Esophagus squamous epithelium (tissue), 5 donors: ENCODE measurements around the gene KLLN. TPM values are rescaled to one million over a fixed set of nuclear protein-coding genes. Genes with fewer than 3 reads are reported as not detected.

Experiments
- DNase-seq: peaks from one replicate; lab custom pipeline; 2025; lab: John Stamatoyannopoulos, UW
- H3K27ac ChIP-seq, 4 donors: fragments of 200-600 bp; sonication (generic); one replicate each; pipeline ENCODE4 v1.5.1; 2016 to 2019; ENCODE audit warnings: mild to moderate bottlenecking in 1 of 4
- H3K27me3 ChIP-seq, 4 donors: fragments of 200-600 bp; sonication (generic); 1 replicate in 3 of 4; 2 replicates in 1 of 4; pipeline versions ENCODE4 v1.5.1 to v1.6.0; 2017 to 2021; ENCODE audit warnings: antibody characterized with exemption in 1 of 4
- H3K36me3 ChIP-seq, 3 donors: fragments of 200-600 bp; sonication (generic); one replicate each; pipeline ENCODE4 v1.5.1; 2016 to 2019
- H3K4me1 ChIP-seq, 3 donors: fragments of 200-600 bp; sonication (generic); one replicate each; pipeline ENCODE4 v1.5.1; 2017 to 2019
- H3K4me3 ChIP-seq, 4 donors: fragments of 200-600 bp; sonication (generic); 1 replicate in 3 of 4; 2 replicates in 1 of 4; pipeline ENCODE4 v1.5.1; 2016 to 2019; ENCODE audit warnings: mild to moderate bottlenecking in 2 of 4, moderate library complexity in 1 of 4
- H3K9me3 ChIP-seq, 3 donors: fragments of 200-600 bp; sonication (generic); one replicate each; pipeline ENCODE4 v1.5.1; 2016 to 2019
- POLR2A ChIP-seq, 4 donors: fragments of 450-650 bp; IDR thresholded peaks; one replicate each; pipeline ENCODE4 v1.6.1; 2017; ENCODE audit warnings: antibody characterized with exemption in 4 of 4, mild to moderate bottlenecking in 4 of 4, moderate library complexity in 3 of 4
- WGBS, 2 donors: methylation state at CpG; one replicate each; pipeline ENCODE4 v1.1.5; 2018; 5-methylcytosine and 5-hydroxymethylcytosine counted together
- intact Hi-C: fragments of 100-400 bp; cut with DNase I; formaldehyde crosslinking; loops from one replicate; pipeline ENCODE4 v1.15.0; 2022
- total RNA-seq, 4 donors: library from RNA; depleted of rRNA; stranded (reverse); fragments of >200 nt; gene quantifications; one replicate each; pipeline ENCODE4 v1.1.0, GENCODE V29; 2016
- TF ChIP-seq, protein P1 (sequence below), 6 experiments: fragments of 450-650 bp in 4 of 6; fragments of 200-600 bp in 2 of 6; sonication (generic) in 2 of 6; IDR thresholded peaks; one replicate each; pipeline ENCODE4 v1.5.1; 2016 to 2019; ENCODE audit warnings: antibody characterized with exemption in 6 of 6, mild to moderate bottlenecking in 4 of 6, moderate library complexity in 4 of 6
- donor health status: DM: yes; HTN: yes; CAD: no.

The KLLN gene
- total RNA-seq, 4 donors from 2014 or later, result 0.11 to 0.91 (median 0.40) TPM

DNA sequence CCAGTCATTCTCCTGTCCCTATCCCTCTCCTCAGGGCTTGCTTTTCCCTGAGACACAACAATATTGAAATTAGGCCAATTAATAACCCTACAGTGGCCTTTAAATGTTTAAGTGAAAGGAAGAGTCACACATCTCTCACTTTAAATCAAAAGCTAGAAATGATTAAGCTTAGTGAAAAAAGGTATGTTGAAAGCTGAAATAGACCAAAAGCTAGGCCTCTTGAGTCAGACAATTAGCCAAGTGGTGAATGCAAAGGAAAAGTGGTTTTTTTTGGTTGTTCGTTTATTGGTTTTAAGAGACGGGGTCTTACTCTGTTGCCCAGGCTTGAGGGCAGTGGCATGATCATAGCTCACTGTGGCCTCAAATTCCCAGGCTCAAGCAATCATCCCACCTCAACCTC, 35.7 kb downstream of the KLLN start:
- Histone ChIP-seq H3K27me3 (no peaks in the 10 kb centered on the region), H3K9me3 (no peaks in the 10 kb centered on the region), H3K36me3 (no peaks in the 10 kb centered on the region), H3K4me1 (no peaks in the 10 kb centered on the region), H3K4me3 (no peak overlapping the region), H3K27ac (no peak overlapping the region)
- no peak for DNase-seq
- intact Hi-C loops, result no loop called here
- TF ChIP-seq, protein P1, sequence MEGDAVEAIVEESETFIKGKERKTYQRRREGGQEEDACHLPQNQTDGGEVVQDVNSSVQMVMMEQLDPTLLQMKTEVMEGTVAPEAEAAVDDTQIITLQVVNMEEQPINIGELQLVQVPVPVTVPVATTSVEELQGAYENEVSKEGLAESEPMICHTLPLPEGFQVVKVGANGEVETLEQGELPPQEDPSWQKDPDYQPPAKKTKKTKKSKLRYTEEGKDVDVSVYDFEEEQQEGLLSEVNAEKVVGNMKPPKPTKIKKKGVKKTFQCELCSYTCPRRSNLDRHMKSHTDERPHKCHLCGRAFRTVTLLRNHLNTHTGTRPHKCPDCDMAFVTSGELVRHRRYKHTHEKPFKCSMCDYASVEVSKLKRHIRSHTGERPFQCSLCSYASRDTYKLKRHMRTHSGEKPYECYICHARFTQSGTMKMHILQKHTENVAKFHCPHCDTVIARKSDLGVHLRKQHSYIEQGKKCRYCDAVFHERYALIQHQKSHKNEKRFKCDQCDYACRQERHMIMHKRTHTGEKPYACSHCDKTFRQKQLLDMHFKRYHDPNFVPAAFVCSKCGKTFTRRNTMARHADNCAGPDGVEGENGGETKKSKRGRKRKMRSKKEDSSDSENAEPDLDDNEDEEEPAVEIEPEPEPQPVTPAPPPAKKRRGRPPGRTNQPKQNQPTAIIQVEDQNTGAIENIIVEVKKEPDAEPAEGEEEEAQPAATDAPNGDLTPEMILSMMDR (IDR thresholded peaks at IDR 0.05), result no peak
- TF ChIP-seq POLR2A (IDR thresholded peaks at IDR 0.05), result no peak
- 88 to 89% methylated on average over 2 of the region's 2 CpGs for WGBS, 2 donors

DNA sequence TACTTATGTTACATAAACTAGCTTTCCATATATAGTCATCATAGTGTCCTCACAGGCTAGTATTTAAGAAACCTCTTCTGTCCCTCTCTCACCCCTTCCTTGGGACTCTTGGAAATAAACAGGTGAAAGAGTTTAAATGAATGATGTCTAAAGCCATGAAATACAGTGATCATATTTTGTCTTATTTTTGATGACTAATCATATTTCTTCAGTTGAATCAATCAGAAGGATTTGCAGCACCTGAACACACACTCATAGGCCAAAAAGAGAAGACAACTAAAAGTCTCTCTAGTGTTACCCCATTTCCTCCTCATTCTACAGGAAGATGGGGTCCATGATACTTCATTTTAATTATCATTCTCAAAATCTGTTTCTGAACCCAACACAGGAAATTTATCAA, 36.7 kb downstream of the KLLN start:
- Histone ChIP-seq H3K4me1 (no peaks in the 10 kb centered on the region), H3K4me3 (no peak overlapping the region), H3K27me3 (no peaks in the 10 kb centered on the region), H3K36me3 (no peaks in the 10 kb centered on the region), H3K9me3 (no peaks in the 10 kb centered on the region), H3K27ac (no peak overlapping the region)
- TF ChIP-seq POLR2A (IDR thresholded peaks at IDR 0.05), result no peak
- TF ChIP-seq, protein P1 (IDR thresholded peaks at IDR 0.05), result no peak
- DNase-seq, result no peak
- intact Hi-C loops, result no loop called here

DNA sequence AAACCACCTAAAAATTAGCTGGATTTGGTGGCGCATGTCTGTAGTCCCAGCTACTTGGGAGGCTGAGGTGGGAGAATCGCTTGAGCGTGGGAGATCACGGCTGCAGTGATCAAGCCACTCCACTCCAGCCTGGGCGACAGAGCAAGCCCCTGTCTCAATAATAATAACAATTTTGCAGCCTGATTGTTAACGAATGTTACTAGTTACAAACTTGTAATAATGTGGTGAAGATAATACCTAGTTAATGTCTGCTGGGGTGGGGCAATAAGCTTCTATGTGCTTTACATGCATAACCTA, 44.1 kb downstream of the KLLN start:
- H3K4me1 ChIP-seq, result peaks cover 8 to 39% (median 18%) of the 10 kb centered on the region in 3 donors
- H3K36me3 ChIP-seq, result peaks cover 0 to under 1% (median 0%) of the 10 kb centered on the region in 3 donors
- TF ChIP-seq, protein P1 (IDR thresholded peaks at IDR 0.05), result no peak
- TF ChIP-seq POLR2A (IDR thresholded peaks at IDR 0.05), result no peak
- H3K4me3 ChIP-seq, result no peak overlapping the region
- intact Hi-C loops, result no loop called here
- H3K27me3 ChIP-seq, result no peaks in the 10 kb centered on the region
- DNase-seq, result no peak
- 86 to 92% methylated on average over 6 of the region's 6 CpGs for WGBS, 2 donors
- H3K9me3 ChIP-seq, result no peaks in the 10 kb centered on the region
- no peak overlapping the region for H3K27ac ChIP-seq

DNA sequence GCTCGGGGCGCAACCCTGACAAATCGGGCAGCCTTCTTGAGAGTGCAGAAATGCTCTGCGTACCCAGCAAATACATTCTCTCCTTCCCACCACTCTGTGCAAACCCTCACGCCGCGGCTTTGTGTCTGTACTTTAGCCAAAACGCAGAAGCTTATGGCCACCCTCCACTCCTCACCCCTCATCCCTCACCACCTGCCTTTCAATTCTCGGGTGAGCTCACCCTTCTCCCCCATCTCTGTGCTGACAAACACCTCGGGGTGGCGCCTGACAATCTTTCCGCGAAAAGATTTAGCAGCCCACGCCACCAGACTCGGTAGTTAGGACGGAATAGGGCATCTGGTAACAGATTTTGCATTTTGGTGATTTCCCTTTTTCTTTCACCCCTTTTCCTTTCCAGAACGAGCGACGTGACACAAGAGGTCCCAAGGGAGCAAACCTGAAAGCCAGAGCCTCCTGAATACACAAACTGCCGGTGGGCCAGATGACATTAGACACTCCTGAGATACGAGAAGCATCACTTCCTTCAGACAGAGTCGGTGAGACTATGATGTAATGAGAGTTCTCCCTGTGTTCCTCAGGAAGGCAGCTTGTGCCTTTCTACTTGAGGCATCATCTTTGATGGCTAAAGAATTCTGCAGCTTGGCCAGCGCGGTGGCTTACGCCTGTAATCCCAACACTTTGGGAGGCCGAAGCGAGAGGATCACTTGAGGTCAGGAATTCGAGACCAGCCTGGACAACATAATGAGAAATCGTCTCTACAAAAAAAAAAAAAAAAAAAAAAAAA, 44.6 kb downstream of the KLLN start:
- TF ChIP-seq, protein P1 (IDR thresholded peaks at IDR 0.05), result no peak
- TF ChIP-seq POLR2A (IDR thresholded peaks at IDR 0.05), result peak in 1 of 4 donors; percentile 12
- peaks cover 0 to 5% (median 0%) of the 10 kb centered on the region in 3 donors for H3K36me3 ChIP-seq
- WGBS, 2 donors, result 0 to 12% methylated on average over 22 to 26 of the region's 29 CpGs

DNA sequence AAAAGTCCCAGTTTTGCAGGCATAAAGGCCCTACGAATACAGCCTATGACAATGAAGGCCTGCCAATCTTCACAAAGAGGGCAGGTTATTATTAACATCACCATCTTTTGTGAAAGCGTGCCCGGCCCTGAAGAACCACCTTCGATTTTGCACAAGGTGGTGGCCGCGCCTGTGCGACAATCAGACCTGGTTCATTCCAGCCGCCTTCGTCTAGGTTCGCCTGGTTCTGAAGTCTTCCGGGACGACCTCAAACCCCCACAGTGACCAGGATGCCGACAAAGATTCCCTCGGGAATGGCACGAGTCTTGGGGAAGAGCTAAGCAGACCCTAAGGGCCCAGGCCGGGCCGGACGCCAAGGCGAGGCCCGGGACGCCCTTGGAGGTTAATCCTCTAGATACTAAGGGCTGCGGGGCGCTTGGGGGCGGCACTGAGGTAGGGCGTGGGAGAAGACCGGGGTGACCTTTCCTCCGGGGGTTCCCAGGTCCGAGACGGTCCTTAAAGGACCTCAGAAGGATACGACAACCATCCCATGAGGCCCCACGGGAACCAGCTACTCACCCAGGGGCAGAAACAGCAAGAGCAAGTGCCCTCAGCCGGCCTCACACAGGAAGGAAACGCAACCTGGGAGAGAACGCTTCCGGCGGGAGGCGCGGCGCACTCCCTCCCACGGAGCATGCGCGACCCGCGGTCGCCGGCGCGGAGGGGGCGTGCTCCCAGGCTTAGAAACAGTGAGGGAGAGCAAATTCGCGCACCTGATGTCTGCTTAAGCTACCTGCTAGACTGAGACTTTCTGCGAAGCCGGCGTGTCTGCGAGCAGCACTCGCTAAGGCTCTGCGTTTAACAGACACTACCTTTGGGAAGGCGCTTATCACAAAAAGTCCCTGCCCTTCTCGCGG, 45.5 kb downstream of the KLLN start, which contains the start of gene ATAD1:
Gene ATAD1, minus strand, starts transcription at position 618 of the 896 bp plus-strand sequence. CDS start 3,627 bp downstream, outside the sequence.
- Histone ChIP-seq H3K27ac (peak within 1 kb of the TSS; percentile 89 to 97 (median 90)), H3K27me3 (no peaks in the 10 kb centered on the region), H3K4me1 (peaks cover 8 to 43% (median 18%) of the 10 kb centered on the region in 3 donors), H3K36me3 (peaks cover 0 to 11% (median 0%) of the 10 kb centered on the region in 3 donors), H3K4me3 (peak within 1 kb of the TSS; percentile 62 to 95 (median 74)), H3K9me3 (no peaks in the 10 kb centered on the region)
- peak; percentile 36 for DNase-seq
- intact Hi-C loops, result no loop called here
- 0 to 1% methylated on average over 24 to 31 of the region's 60 CpGs for WGBS, 2 donors
- peak in 1 of 4 donors; percentile 78 for TF ChIP-seq POLR2A (IDR thresholded peaks at IDR 0.05)
- TF ChIP-seq, protein P1 (IDR thresholded peaks at IDR 0.05), result peak in 3 of 6 experiments; percentile 12 to 33 (median 19)

More for the DNA sequence above, 44.6 kb downstream of the KLLN start:
- intact Hi-C loops, result no loop called here
- H3K27ac ChIP-seq, result peak overlapping the region; percentile 89 to 97 (median 90)
- peaks cover 8 to 43% (median 18%) of the 10 kb centered on the region in 3 donors for H3K4me1 ChIP-seq
- no peaks in the 10 kb centered on the region for H3K9me3 ChIP-seq
- no peaks in the 10 kb centered on the region for H3K27me3 ChIP-seq
- peak overlapping the region; percentile 62 to 95 (median 74) for H3K4me3 ChIP-seq
- no peak for DNase-seq
